ENCODE measurements around the gene CSF1. TPM values are rescaled to one million over a fixed set of nuclear protein-coding genes. Genes with fewer than 3 reads are reported as not detected.

CSF1 gene
- polyA plus RNA-seq, 1 of the 3 experiments (the other 2 are of a cell fraction): 31.9 TPM

DNA sequence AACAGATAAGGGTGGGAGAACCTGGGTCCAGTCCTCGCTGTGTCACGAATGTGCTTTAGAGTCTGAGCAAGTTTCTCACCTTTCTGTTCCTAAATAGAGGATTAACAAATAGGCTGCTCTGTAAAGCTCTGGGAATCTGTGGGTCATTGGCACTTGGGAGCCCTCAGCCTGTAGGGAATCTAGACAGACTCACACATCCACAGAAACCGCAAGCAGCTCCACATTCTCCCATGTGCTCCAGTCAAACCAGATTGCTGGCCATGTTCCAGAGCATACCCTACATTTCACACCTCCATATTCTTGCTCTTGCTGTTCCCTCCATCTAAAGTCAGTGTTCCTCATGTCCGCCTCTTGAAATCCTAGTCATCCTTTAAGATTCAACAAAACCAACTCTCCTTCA lies 66.1 kb downstream of the CSF1 start:
- Histone ChIP-seq H2AFZ (ENCODE audit: low read depth) (no peak overlapping the region), H3K27me3 (ENCODE audit: insufficient read depth) (no peaks in the 10 kb centered on the region), H3K27ac (ENCODE audit: low read depth in 2 of 2, low read length in 1 of 2) (no peak overlapping the region), H3K4me1 (ENCODE audit: control insufficient read depth in 1 of 2, insufficient read depth in 2 of 2, low read depth in 1 of 2, low read length in 1 of 2) (peaks cover 4 to 8% of the 10 kb centered on the region in 2 experiments; a peak in 2 of 4 replicates), H3K36me3 (replicated peaks in 1 of 2; ENCODE audit: control insufficient read depth in 1 of 2, insufficient read depth in 2 of 2, low read length in 1 of 2) (no peaks in the 10 kb centered on the region), H3K4me2 (no peak overlapping the region), H3K9me2 (no peaks in the 10 kb centered on the region), H4K20me1 (ENCODE audit: insufficient read depth) (no peaks in the 10 kb centered on the region), H3F3A (replicated peaks; ENCODE audit: insufficient read depth) (no peaks in the 10 kb centered on the region), H3K9ac (no peak overlapping the region), H3K4me3 (ENCODE audit: low read depth in 2 of 2, low read length in 1 of 2) (no peak overlapping the region), H3K79me2 (ENCODE audit: insufficient read depth) (no peaks in the 10 kb centered on the region), H3K9me3 (no peaks in the 10 kb centered on the region)
- CTCF ChIA-PET: interaction anchor here (1.1 to 18.3 kb wide), 4 partner anchors 7 to 195 kb away, joined by 3 to 822 read pairs (median 12); partner anchors contain the start of gene AHCYL1
- POLR2A ChIA-PET: interaction anchor here (0.8 kb wide), 1 partner anchor 8 kb away, joined by 3 read pairs; the partner anchor contains the start of gene AHCYL1
- WGBS (ENCODE audit: low lambda C conversion rate): 97% methylated on average over 4 of the region's 4 CpGs
- no peak for DNase-seq
- no peak for TF ChIP-seq TEAD4 (IDR thresholded peaks at IDR 0.05; ENCODE audit: borderline replicate concordance, insufficient read depth)
- no peak for TF ChIP-seq EZH2phosphoT487 (IDR thresholded peaks at IDR 0.05; ENCODE audit: borderline replicate concordance, low read depth)
- no peak for TF ChIP-seq FOXJ3 (CRISPR knock-in tag; IDR thresholded peaks at IDR 0.05)
- TF ChIP-seq TAF1 (IDR thresholded peaks at IDR 0.05; ENCODE audit: borderline replicate concordance, low read depth, low read length): no peak
- TF ChIP-seq RXRA (IDR thresholded peaks at IDR 0.05; ENCODE audit: borderline replicate concordance, low read depth): no peak
- no peak for TF ChIP-seq RAD21 (IDR thresholded peaks at IDR 0.05; ENCODE audit: low read length)
- TF ChIP-seq GABPA (IDR thresholded peaks at IDR 0.05; ENCODE audit: low read depth): no peak
- TF ChIP-seq RFX5 (IDR thresholded peaks at IDR 0.05; ENCODE audit: low read length): no peak
- no peak for TF ChIP-seq MEF2A (IDR thresholded peaks at IDR 0.05; ENCODE audit: borderline replicate concordance, low read depth)
- TF ChIP-seq, protein P1, sequence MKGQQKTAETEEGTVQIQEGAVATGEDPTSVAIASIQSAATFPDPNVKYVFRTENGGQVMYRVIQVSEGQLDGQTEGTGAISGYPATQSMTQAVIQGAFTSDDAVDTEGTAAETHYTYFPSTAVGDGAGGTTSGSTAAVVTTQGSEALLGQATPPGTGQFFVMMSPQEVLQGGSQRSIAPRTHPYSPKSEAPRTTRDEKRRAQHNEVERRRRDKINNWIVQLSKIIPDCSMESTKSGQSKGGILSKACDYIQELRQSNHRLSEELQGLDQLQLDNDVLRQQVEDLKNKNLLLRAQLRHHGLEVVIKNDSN (IDR thresholded peaks at IDR 0.05; ENCODE audit: borderline replicate concordance, low read depth): no peak
- no peak for TF ChIP-seq CHD2 (IDR thresholded peaks at IDR 0.05; ENCODE audit: low read length, partially characterized antibody)
- TF ChIP-seq, protein P2, sequence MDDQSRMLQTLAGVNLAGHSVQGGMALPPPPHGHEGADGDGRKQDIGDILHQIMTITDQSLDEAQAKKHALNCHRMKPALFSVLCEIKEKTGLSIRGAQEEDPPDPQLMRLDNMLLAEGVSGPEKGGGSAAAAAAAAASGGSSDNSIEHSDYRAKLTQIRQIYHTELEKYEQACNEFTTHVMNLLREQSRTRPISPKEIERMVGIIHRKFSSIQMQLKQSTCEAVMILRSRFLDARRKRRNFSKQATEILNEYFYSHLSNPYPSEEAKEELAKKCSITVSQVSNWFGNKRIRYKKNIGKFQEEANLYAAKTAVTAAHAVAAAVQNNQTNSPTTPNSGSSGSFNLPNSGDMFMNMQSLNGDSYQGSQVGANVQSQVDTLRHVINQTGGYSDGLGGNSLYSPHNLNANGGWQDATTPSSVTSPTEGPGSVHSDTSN (IDR thresholded peaks at IDR 0.05): no peak
- TF ChIP-seq MXI1 (IDR thresholded peaks at IDR 0.05; ENCODE audit: low read depth, low read length): no peak
- TF ChIP-seq, protein P3, sequence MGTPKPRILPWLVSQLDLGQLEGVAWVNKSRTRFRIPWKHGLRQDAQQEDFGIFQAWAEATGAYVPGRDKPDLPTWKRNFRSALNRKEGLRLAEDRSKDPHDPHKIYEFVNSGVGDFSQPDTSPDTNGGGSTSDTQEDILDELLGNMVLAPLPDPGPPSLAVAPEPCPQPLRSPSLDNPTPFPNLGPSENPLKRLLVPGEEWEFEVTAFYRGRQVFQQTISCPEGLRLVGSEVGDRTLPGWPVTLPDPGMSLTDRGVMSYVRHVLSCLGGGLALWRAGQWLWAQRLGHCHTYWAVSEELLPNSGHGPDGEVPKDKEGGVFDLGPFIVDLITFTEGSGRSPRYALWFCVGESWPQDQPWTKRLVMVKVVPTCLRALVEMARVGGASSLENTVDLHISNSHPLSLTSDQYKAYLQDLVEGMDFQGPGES (IDR thresholded peaks at IDR 0.05; ENCODE audit: low read depth, low read length): no peak
- TF ChIP-seq, protein P4, sequence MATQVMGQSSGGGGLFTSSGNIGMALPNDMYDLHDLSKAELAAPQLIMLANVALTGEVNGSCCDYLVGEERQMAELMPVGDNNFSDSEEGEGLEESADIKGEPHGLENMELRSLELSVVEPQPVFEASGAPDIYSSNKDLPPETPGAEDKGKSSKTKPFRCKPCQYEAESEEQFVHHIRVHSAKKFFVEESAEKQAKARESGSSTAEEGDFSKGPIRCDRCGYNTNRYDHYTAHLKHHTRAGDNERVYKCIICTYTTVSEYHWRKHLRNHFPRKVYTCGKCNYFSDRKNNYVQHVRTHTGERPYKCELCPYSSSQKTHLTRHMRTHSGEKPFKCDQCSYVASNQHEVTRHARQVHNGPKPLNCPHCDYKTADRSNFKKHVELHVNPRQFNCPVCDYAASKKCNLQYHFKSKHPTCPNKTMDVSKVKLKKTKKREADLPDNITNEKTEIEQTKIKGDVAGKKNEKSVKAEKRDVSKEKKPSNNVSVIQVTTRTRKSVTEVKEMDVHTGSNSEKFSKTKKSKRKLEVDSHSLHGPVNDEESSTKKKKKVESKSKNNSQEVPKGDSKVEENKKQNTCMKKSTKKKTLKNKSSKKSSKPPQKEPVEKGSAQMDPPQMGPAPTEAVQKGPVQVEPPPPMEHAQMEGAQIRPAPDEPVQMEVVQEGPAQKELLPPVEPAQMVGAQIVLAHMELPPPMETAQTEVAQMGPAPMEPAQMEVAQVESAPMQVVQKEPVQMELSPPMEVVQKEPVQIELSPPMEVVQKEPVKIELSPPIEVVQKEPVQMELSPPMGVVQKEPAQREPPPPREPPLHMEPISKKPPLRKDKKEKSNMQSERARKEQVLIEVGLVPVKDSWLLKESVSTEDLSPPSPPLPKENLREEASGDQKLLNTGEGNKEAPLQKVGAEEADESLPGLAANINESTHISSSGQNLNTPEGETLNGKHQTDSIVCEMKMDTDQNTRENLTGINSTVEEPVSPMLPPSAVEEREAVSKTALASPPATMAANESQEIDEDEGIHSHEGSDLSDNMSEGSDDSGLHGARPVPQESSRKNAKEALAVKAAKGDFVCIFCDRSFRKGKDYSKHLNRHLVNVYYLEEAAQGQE (IDR thresholded peaks at IDR 0.05; ENCODE audit: low read depth, low read length): no peak
- no peak for TF ChIP-seq ELF1 (IDR thresholded peaks at IDR 0.05)
- TF ChIP-seq, protein P5, sequence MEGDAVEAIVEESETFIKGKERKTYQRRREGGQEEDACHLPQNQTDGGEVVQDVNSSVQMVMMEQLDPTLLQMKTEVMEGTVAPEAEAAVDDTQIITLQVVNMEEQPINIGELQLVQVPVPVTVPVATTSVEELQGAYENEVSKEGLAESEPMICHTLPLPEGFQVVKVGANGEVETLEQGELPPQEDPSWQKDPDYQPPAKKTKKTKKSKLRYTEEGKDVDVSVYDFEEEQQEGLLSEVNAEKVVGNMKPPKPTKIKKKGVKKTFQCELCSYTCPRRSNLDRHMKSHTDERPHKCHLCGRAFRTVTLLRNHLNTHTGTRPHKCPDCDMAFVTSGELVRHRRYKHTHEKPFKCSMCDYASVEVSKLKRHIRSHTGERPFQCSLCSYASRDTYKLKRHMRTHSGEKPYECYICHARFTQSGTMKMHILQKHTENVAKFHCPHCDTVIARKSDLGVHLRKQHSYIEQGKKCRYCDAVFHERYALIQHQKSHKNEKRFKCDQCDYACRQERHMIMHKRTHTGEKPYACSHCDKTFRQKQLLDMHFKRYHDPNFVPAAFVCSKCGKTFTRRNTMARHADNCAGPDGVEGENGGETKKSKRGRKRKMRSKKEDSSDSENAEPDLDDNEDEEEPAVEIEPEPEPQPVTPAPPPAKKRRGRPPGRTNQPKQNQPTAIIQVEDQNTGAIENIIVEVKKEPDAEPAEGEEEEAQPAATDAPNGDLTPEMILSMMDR (IDR thresholded peaks at IDR 0.05): no peak
- TF ChIP-seq, protein P6, sequence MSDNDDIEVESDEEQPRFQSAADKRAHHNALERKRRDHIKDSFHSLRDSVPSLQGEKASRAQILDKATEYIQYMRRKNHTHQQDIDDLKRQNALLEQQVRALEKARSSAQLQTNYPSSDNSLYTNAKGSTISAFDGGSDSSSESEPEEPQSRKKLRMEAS (IDR thresholded peaks at IDR 0.05; ENCODE audit: low read depth): no peak
- TF ChIP-seq JUND (IDR thresholded peaks at IDR 0.05): no peak

Measured in SK-N-SH (cell line).